ENCODE measurements around the gene JAG2.

The JAG2 gene

GRCh38 chr14:105151084-105151837, 17.3 kb downstream of the JAG2 start:
- no peak for DNase-seq (ENCODE audit: low read depth in 3 of 3)

- DNase-seq (ENCODE audit: low read depth in 3 of 3), result no peak
These were observed 18.1 kb downstream of the JAG2 start for GRCh38 chr14:105150368-105151083.

GRCh38 chr14:105150026-105150367, 18.6 kb downstream of the JAG2 start:
- DNase-seq (ENCODE audit: low read depth in 3 of 3), result no peak

- no peak for DNase-seq (ENCODE audit: low read depth in 3 of 3)
These were observed 19.3 kb downstream of the JAG2 start for GRCh38 chr14:105149146-105149781.

- no peak for DNase-seq (ENCODE audit: low read depth in 3 of 3)
These were observed 19.9 kb downstream of the JAG2 start for GRCh38 chr14:105148604-105149145.

GRCh38 chr14:105147671-105148603, 20.6 kb downstream of the JAG2 start:
- no peak for DNase-seq (ENCODE audit: low read depth in 3 of 3)

GRCh38 chr14:105146976-105147635, 21.5 kb downstream of the JAG2 start:
- DNase-seq (ENCODE audit: low read depth in 3 of 3), result no peak

GRCh38 chr14:105146181-105146975, 22.2 kb downstream of the JAG2 start:
- DNase-seq (ENCODE audit: low read depth in 3 of 3), result no peak

- no peak for DNase-seq (ENCODE audit: low read depth in 3 of 3)
These were observed 23.0 kb downstream of the JAG2 start for GRCh38 chr14:105145381-105146180.

- DNase-seq (ENCODE audit: low read depth in 3 of 3), result no peak
These were observed 23.8 kb downstream of the JAG2 start for GRCh38 chr14:105144666-105145380.

GRCh38 chr14:105144026-105144665, 24.4 kb downstream of the JAG2 start:
- DNase-seq (ENCODE audit: low read depth in 3 of 3), result no peak

GRCh38 chr14:105143451-105144025, 25.0 kb downstream of the JAG2 start:
- DNase-seq (ENCODE audit: low read depth in 3 of 3), result no peak

GRCh38 chr14:105142651-105143450, 25.7 kb downstream of the JAG2 start:
- DNase-seq (ENCODE audit: low read depth in 3 of 3), result no peak

- no peak for DNase-seq (ENCODE audit: low read depth in 3 of 3)
These were observed 26.9 kb downstream of the JAG2 start for GRCh38 chr14:105141486-105142281.

- no peak for DNase-seq (ENCODE audit: low read depth in 3 of 3)
These were observed 27.6 kb downstream of the JAG2 start for GRCh38 chr14:105141026-105141425.

GRCh38 chr14:105140581-105140980, 28.0 kb downstream of the JAG2 start:
- DNase-seq (ENCODE audit: low read depth in 3 of 3), result no peak

Measured in stimulated activated CD4-positive, alpha-beta T cell treated with anti-CD3 and anti-CD28 coated beads, TNF-alpha, amount 100 ng/mL, for 24 hours (primary cell).